Astrocyte (in vitro differentiated cells and primary cell): ENCODE measurements around the gene RIMS4.

Source experiments
- EZH2 ChIP-seq: IDR thresholded peaks from 2 replicates; pipeline ENCODE4 v1.6.1; 2012; ENCODE audit warnings: mild to moderate bottlenecking, low read length, inconsistent platforms; ENCODE audit not compliant: insufficient read depth
- TF ChIP-seq, protein P1 (sequence below): IDR thresholded peaks from 2 replicates; pipeline ENCODE4 v1.5.1; 2011; ENCODE audit warnings: low read depth, mild to moderate bottlenecking, inconsistent platforms, low read length, moderate library complexity; ENCODE audit not compliant: insufficient read depth

DNA sequence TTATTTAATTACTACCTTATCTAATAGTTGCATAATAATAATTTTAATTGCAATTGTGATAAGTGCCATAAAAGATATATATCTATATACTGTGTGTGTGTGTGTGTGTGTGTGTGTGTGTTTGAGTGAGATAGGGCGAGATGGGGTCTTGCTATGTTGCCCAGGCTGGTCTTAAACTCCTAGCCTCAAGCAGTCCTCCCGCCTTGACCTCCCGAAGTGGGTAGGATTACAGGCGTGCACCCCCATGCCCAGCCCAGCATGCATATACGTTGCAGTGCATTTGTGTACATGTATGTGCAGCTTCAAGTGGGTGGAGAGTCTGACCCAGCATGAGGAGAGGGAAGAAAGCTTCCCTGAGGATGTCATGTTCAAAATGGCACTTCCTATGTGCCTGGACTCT, 4.6 kb upstream of the RIMS4 start:
- TF ChIP-seq, protein P1, sequence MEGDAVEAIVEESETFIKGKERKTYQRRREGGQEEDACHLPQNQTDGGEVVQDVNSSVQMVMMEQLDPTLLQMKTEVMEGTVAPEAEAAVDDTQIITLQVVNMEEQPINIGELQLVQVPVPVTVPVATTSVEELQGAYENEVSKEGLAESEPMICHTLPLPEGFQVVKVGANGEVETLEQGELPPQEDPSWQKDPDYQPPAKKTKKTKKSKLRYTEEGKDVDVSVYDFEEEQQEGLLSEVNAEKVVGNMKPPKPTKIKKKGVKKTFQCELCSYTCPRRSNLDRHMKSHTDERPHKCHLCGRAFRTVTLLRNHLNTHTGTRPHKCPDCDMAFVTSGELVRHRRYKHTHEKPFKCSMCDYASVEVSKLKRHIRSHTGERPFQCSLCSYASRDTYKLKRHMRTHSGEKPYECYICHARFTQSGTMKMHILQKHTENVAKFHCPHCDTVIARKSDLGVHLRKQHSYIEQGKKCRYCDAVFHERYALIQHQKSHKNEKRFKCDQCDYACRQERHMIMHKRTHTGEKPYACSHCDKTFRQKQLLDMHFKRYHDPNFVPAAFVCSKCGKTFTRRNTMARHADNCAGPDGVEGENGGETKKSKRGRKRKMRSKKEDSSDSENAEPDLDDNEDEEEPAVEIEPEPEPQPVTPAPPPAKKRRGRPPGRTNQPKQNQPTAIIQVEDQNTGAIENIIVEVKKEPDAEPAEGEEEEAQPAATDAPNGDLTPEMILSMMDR = no peak
- no peak for TF ChIP-seq EZH2
